Urinary bladder (tissue), 4 donors: Measurements from ENCODE around the gene LEFTY1. TPM values are rescaled to one million over a fixed set of nuclear protein-coding genes. Genes with fewer than 3 reads are reported as not detected.
"Not testable (repeated sequence)": the region's sequence is repeated elsewhere in the genome, so short reads cannot be mapped to it uniquely, and the experiment has no call there.

ENCODE experiments used
- DNase-seq: peaks from one replicate; pipeline ENCODE4 v3.0.0-alpha.2; 2015; ENCODE audit errors: extremely low spot score
- H3K27ac ChIP-seq: one replicate; pipeline ENCODE4 v1.5.1; 2013; ENCODE audit warnings: low read depth, mild to moderate bottlenecking, moderate library complexity
- H3K36me3 ChIP-seq: one replicate; pipeline ENCODE4 v1.6.1; 2013; ENCODE audit warnings: mild to moderate bottlenecking, moderate library complexity; ENCODE audit not compliant: insufficient read depth
- H3K4me1 ChIP-seq: one replicate; pipeline ENCODE4 v1.6.1; 2013; ENCODE audit warnings: mild to moderate bottlenecking, moderate library complexity; ENCODE audit not compliant: insufficient read depth
- H3K4me3 ChIP-seq: one replicate; pipeline ENCODE4 v1.5.1; 2013; ENCODE audit warnings: low read depth, low read length
- WGBS: extraction: QIAGEN DNeasy Blood & Tissue Kit; methylation state at CpG from one replicate; pipeline ENCODE4 v1.1.7; 2013; 5-methylcytosine and 5-hydroxymethylcytosine counted together
- polyA plus RNA-seq: library from polyadenylated mRNA; stranded (reverse); fragments of 200-250 nt; gene quantifications from one replicate; pipeline ENCODE4 v1.2.3, GENCODE V29; 2013
- small RNA-seq: library from RNA; depleted of rRNA; stranded (forward); fragments of <200 nt; gene quantifications from one replicate; pipeline ENCODE3, GENCODE V24; 2014
- total RNA-seq: library from RNA; depleted of rRNA; stranded (reverse); fragments of >200 nt; gene quantifications from one replicate; pipeline ENCODE4 v1.2.3, GENCODE V29; 2014
- donor health status: healthy with polysubstance abuse.
- donor health status: healthy.

The LEFTY1 gene
- total and polyA plus RNA-seq, 2 donors: 0.35 to 0.79 TPM

DNA sequence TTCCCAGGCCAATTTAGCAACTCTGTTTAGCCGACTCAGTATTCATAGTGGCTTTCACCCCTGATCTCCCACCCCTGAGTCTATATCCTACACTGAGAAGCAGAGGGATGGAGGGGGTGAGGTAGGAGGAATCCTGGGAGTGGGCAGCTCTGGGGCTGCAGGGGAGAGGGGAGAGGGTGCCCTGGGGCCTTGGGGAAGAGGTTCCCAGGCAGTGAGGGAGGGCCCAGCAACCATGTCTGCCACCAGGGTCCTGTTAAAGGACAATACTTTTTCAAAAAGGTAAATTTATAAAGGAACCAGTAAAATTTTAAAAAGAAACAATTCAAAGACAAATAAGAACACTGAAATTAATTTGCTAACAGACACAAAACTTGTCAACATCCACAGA lies 48.7 kb downstream of the LEFTY1 start:
- Histone ChIP-seq H3K4me1 (no peaks in the 10 kb centered on the region), H3K36me3 (peaks cover 3% of the 10 kb centered on the region), H3K4me3 (no peak overlapping the region), H3K27ac (no peak overlapping the region)
- DNase-seq: no peak
- 88% methylated on average over 1 of the region's 1 CpG for WGBS

DNA sequence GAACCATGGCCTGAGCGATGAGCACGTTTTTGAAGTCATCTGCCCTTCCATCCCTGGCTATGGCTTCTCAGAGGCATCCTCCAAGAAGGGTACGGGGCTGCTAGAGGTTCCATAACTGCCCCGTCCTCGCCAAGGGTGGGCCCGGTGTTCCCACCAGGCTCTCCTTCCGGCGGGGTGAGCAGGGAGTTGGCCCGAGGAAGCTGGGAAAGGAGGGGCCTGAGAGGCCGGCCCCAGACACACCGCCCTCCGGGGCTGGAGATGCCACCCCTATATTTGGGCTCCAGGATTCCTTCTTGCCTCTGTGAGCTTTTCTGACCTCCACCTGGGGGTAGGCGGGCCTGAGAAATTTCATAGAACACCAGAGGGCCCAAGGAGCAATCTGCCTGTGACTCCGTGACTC lies 50.2 kb downstream of the LEFTY1 start:
- WGBS: 90% methylated on average over 14 of the region's 14 CpGs
- Histone ChIP-seq H3K4me3 (no peak overlapping the region), H3K27ac (no peak overlapping the region)

DNA sequence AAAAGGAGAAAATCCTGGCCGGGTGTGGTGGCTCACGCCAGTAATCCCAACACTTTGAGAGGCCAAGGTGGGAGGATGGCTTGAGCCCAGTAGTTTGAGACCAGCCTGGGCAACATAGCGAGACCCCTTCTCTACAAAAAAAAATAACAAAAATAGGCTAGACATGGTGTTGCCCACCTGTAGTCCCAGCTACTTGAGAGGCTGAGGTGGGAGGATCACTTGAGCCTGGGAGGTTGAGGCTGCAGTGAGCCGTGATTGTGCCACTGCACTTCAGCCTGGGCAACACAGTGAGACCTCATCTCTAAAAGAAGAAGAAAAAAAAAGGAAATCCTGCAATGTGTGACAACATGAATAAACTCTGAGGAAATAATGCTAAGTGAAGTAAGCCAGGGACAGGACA lies 52.6 kb downstream of the LEFTY1 start:
- not testable (repeated sequence) for DNase-seq, H3K4me1 ChIP-seq, H3K27ac ChIP-seq, H3K4me3 ChIP-seq, H3K36me3 ChIP-seq
- WGBS: 78% methylated on average over 4 of the region's 4 CpGs

More for the DNA sequence above, 50.2 kb downstream of the LEFTY1 start:
- Histone ChIP-seq H3K4me1 (no peaks in the 10 kb centered on the region), H3K36me3 (peaks cover 3% of the 10 kb centered on the region)
- no peak for DNase-seq

Small RNA genes within 50 kb of the gene (small RNA-seq; reads per million reads assigned to genes)
- not detected for gene AL117348.1

Other genes starting within 250 kb of the LEFTY1 start
- gene ENAH, start 236.0 kb downstream of the LEFTY1 start, total RNA-seq: 229 TPM
- 58.9 TPM for gene ENAH, start 236.0 kb downstream of the LEFTY1 start, polyA plus RNA-seq
- gene SRP9, start 111.3 kb downstream of the LEFTY1 start, total RNA-seq: 389 TPM
- 236 TPM for gene SRP9, start 111.3 kb downstream of the LEFTY1 start, polyA plus RNA-seq
- 18.1 TPM for gene EPHX1, start 79.0 kb downstream of the LEFTY1 start, total RNA-seq
- gene EPHX1, start 79.0 kb downstream of the LEFTY1 start, polyA plus RNA-seq: 156 TPM
- 53.7 TPM for gene TMEM63A, start 6.8 kb downstream of the LEFTY1 start, total RNA-seq
- 28.1 TPM for gene TMEM63A, start 6.8 kb downstream of the LEFTY1 start, polyA plus RNA-seq
- 19.5 TPM for gene PYCR2, start 35.1 kb upstream of the LEFTY1 start, total RNA-seq
- 100 TPM for gene PYCR2, start 35.1 kb upstream of the LEFTY1 start, polyA plus RNA-seq
- gene LEFTY2, start 52.1 kb upstream of the LEFTY1 start, total RNA-seq: 3.9 TPM
- gene LEFTY2, start 52.1 kb upstream of the LEFTY1 start, polyA plus RNA-seq: 0.34 TPM
- gene SDE2, start 110.2 kb upstream of the LEFTY1 start, total RNA-seq: 30.1 TPM
- 14.2 TPM for gene SDE2, start 110.2 kb upstream of the LEFTY1 start, polyA plus RNA-seq
- 430 TPM for gene H3-3A, start 173.6 kb upstream of the LEFTY1 start, total RNA-seq
- 519 TPM for gene H3-3A, start 173.6 kb upstream of the LEFTY1 start, polyA plus RNA-seq